ENCODE measurements around the gene ARHGAP24. TPM values are rescaled to one million over a fixed set of nuclear protein-coding genes. Genes with fewer than 3 reads are reported as not detected.

The ARHGAP24 gene
- total and polyA plus RNA-seq, 2 donors (not counting 3 experiments of a cell fraction or from before 2014, with no cell fraction given) = 52.1 to 79.4 TPM

DNA sequence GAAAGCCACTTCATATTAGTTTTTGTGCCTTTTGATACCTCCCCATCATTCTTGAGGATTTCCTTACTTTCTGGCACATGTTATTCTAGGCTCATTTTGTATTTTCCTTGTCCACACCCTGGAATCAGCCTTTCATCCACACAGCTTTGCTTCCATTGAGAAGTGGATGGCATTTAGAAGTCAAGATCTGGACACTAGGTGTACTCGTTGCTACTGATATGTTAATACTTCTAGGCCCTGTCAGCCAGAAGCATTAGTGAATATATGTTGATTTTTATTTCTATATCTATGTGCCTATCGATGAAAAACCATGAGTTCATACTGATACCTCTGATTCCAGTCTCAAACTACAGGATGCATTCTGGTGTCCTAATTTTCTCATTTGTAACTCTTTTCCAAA, 73.2 kb downstream of the ARHGAP24 start:
- ChIA-PET POLR2A (no interaction called here), CTCF (interaction anchor here (0.9 kb wide), 1 partner anchor 421 kb away, joined by 3 read pairs; no protein-coding TSS in a partner anchor)
- FAIRE-seq = no peak

More for the DNA sequence above, 73.2 kb downstream of the ARHGAP24 start:
- intact Hi-C loops (cut with micrococcal nuclease) (no loop called here), dilution Hi-C loops (cut with MboI; ENCODE audit: extremely low pct_ligation_motif_present, low sequenced_read_pairs) (no loop called here)
- Histone ChIP-seq H2AFZ (ENCODE audit: low read depth, low read length) (no peak overlapping the region), H3K9me1 (replicated peaks; ENCODE audit: control insufficient read depth, extremely low read depth, insufficient read depth, low read length) (no peaks in the 10 kb centered on the region), H3K36me3 (ENCODE audit: control insufficient read depth in 2 of 2, extremely low read depth in 1 of 2, insufficient read depth in 2 of 2, low read length in 2 of 2) (no peaks in the 10 kb centered on the region), H3K9me3 (replicated peaks; ENCODE audit: control insufficient read depth, insufficient read depth, low read length) (no peaks in the 10 kb centered on the region), H3K4me1 (ENCODE audit: control insufficient read depth, extremely low read depth, insufficient read depth, low read length) (no peaks in the 10 kb centered on the region), H3K4me2 (ENCODE audit: insufficient read depth, low read length) (no peak overlapping the region), H3K79me2 (ENCODE audit: control insufficient read depth, insufficient read depth, low read length) (no peaks in the 10 kb centered on the region), H4K20me1 (replicated peaks; ENCODE audit: control insufficient read depth, extremely low read depth, insufficient read depth, low read length) (no peaks in the 10 kb centered on the region), H3K27ac (ENCODE audit: insufficient read depth, low read depth, low read length) (no peak overlapping the region), H3K4me3 (replicated peaks in 1 of 3; ENCODE audit: insufficient read depth in 1 of 3, low read depth in 1 of 3, low read length in 3 of 3) (no peak overlapping the region), H3K9ac (replicated peaks; ENCODE audit: extremely low read depth, insufficient read depth, low read length) (no peak overlapping the region), H3K27me3 (ENCODE audit: control insufficient read depth in 2 of 2, insufficient read depth in 2 of 2, low read length in 2 of 2) (no peaks in the 10 kb centered on the region)
- DNase-seq (ENCODE audit: low read depth, low spot score) = no peak
- no TSS peak for BruUV-seq (replicated peaks)
- TF ChIP-seq EZH2 (IDR thresholded peaks at IDR 0.05; ENCODE audit: borderline replicate concordance, low read depth, low read length, severe bottlenecking) = no peak
- TF ChIP-seq MAX (IDR thresholded peaks at IDR 0.05; ENCODE audit: insufficient read depth, insufficient read length) = no peak
- TF ChIP-seq, protein P1, sequence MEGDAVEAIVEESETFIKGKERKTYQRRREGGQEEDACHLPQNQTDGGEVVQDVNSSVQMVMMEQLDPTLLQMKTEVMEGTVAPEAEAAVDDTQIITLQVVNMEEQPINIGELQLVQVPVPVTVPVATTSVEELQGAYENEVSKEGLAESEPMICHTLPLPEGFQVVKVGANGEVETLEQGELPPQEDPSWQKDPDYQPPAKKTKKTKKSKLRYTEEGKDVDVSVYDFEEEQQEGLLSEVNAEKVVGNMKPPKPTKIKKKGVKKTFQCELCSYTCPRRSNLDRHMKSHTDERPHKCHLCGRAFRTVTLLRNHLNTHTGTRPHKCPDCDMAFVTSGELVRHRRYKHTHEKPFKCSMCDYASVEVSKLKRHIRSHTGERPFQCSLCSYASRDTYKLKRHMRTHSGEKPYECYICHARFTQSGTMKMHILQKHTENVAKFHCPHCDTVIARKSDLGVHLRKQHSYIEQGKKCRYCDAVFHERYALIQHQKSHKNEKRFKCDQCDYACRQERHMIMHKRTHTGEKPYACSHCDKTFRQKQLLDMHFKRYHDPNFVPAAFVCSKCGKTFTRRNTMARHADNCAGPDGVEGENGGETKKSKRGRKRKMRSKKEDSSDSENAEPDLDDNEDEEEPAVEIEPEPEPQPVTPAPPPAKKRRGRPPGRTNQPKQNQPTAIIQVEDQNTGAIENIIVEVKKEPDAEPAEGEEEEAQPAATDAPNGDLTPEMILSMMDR (IDR thresholded peaks at IDR 0.05; ENCODE audit: extremely low read depth in 1 of 2, insufficient read depth in 1 of 2, low read depth in 1 of 2, low read length in 2 of 2) = no peak
- no peak for TF ChIP-seq POLR2A (IDR thresholded peaks at IDR 0.05; ENCODE audit: low read depth, low read length)
- TF ChIP-seq MYC (IDR thresholded peaks at IDR 0.05; ENCODE audit: low read depth, low read length) = no peak
- no peak for TF ChIP-seq JUN (IDR thresholded peaks at IDR 0.05; ENCODE audit: borderline replicate concordance, insufficient read depth, insufficient read length, low read depth)
- no peak for TF ChIP-seq FOS (IDR thresholded peaks at IDR 0.05; ENCODE audit: borderline replicate concordance, insufficient read depth, low read length)
- TF ChIP-seq POLR2AphosphoS5 (IDR thresholded peaks at IDR 0.05; ENCODE audit: insufficient read depth, low read depth, low read length) = no peak
- TF ChIP-seq GATA2 (IDR thresholded peaks at IDR 0.05; ENCODE audit: insufficient read depth, insufficient read length, low read depth, low read length) = no peak

Measured in endothelial cell of umbilical vein (primary cell).